Ovary (tissue), 9 donors: ENCODE data around the gene COL4A1. TPM values are rescaled to one million over a fixed set of nuclear protein-coding genes. Genes with fewer than 3 reads are reported as not detected.

ENCODE experiments used
- DNase-seq, 5 donors: peaks; one replicate each; pipeline ENCODE4 v3.0.0-alpha.2; 2019 to 2020
- H3K27ac ChIP-seq, 2 donors: fragments of 200-600 bp; one replicate each; pipeline versions ENCODE4 v1.5.1 to v1.8.0; 2019 to 2022
- H3K27me3 ChIP-seq: fragments of 200-600 bp; one replicate; pipeline ENCODE4 v1.8.0; 2022
- H3K36me3 ChIP-seq: fragments of 200-600 bp; sonication (generic); one replicate; pipeline ENCODE4 v1.5.1; 2019
- H3K4me1 ChIP-seq: one replicate; pipeline ENCODE4 v1.8.1; 2013; ENCODE audit warnings: mild to moderate bottlenecking, moderate library complexity; ENCODE audit not compliant: insufficient read depth
- H3K4me3 ChIP-seq: fragments of 200-600 bp; sonication (generic); one replicate; pipeline ENCODE4 v1.5.1; 2017
- H3K9me3 ChIP-seq, 2 donors: fragments of 200-600 bp in 1 of 2; sonication (generic) in 1 of 2; one replicate each; pipeline versions ENCODE4 v1.5.1 to v1.8.1; 2013 to 2019; ENCODE audit warnings: mild to moderate bottlenecking in 1 of 2, moderate library complexity in 1 of 2
- EP300 ChIP-seq: sonication (generic); formaldehyde crosslinking; IDR thresholded peaks from one replicate; pipeline ENCODE4 v1.6.1; 2017; ENCODE audit warnings: antibody characterized with exemption
- POLR2A ChIP-seq: fragments of 450-650 bp; IDR thresholded peaks from one replicate; pipeline ENCODE4 v1.6.1; 2017; ENCODE audit warnings: antibody characterized with exemption, mild to moderate bottlenecking, moderate library complexity
- WGBS, 3 donors: extraction: QIAGEN DNeasy Blood & Tissue Kit in 1 of 3; methylation state at CpG; one replicate each; pipeline versions ENCODE4 v1.1.5 to v1.1.7; 2013 to 2017; 5-methylcytosine and 5-hydroxymethylcytosine counted together
- intact Hi-C, 4 donors: fragments of 100-400 bp; cut with DNase I; formaldehyde crosslinking; loops; one replicate each; pipeline versions ENCODE4 v1.11.0 to v1.15.1; 2022 to 2023
- polyA plus RNA-seq, 2 donors: library from polyadenylated mRNA; stranded (reverse); fragments of 200-250 nt in 1 of 2; fragments of 350-450 nt in 1 of 2; fragmentation: Illumina TruSeq in 1 of 2; extraction: RNeasy Lipid Tissue Mini Kit (QIAGEN cat#74804) in 1 of 2; gene quantifications; one replicate each; pipeline ENCODE4 v1.2.3, GENCODE V29; 2013 to 2014
- total RNA-seq, 7 donors: library from RNA; depleted of rRNA in 2 of 7; stranded (reverse); fragments of >200 nt in 2 of 7; fragmentation: NEBNext Ultra II Directional in 3 of 7; extraction: Animal tissue kit (Norgen Biotek cat#: 25700) in 3 of 7; gene quantifications; one replicate each; pipeline versions ENCODE4 v1.1.0 to v1.2.4, GENCODE V29; 2016 to 2023
- TF ChIP-seq, protein P1 (sequence below), 3 donors: fragments of 450-650 bp in 2 of 3; fragments of 200-600 bp in 1 of 3; IDR thresholded peaks; one replicate each; pipeline versions ENCODE4 v1.5.1 to v1.8.0; 2016 to 2022; ENCODE audit warnings: antibody characterized with exemption in 3 of 3, mild to moderate bottlenecking in 1 of 3
- donor health status: DM: no; HTN: no; CAD: no; lungs with moderate emphysema.
- donor health status: DM: no; HTN: no; CAD: no.
- donor health status: Bipolar disorder and iron deficiency.
- donor health status: DM: yes; HTN: yes; CAD: no.
- donor health status: DM: no; HTN: no; CAD: no.
- donor health status: DM: yes; HTN: yes; CAD: no.

Gene COL4A1
- total and polyA plus RNA-seq, 9 donors = 42.3 to 421 (median 87.5) TPM

DNA sequence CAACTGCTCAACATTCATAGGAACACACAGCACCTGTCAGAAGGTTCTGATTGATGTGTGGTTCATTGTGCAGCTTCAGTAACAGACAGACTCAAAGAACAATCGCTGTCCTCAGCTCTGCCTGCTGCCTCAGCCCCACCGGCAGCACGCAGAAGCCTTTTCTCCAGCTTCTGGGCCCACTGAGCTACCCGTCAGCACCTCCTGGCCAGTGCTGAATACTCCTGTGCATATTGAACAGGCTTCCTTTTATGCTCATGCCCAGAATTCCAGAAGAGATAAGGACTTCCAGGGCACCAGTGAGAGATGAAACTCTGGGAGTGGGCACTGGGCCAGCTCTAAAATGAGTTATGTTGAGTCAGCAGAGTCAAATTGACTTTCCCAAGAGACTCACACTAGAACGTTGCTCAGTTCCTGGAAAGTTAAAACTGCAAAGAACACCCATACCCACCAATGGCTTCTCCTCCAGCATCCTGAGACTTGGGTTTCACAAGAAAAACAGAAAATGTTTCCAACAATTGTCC is 119.3 kb downstream of the COL4A1 start:
- WGBS, 3 donors = 54 to 66% (median 63%) methylated on average over 5 of the region's 5 CpGs
- Histone ChIP-seq H3K27ac (no peak overlapping the region), H3K4me1 (no peaks in the 10 kb centered on the region), H3K9me3 (no peaks in the 10 kb centered on the region), H3K27me3 (no peaks in the 10 kb centered on the region), H3K36me3 (no peaks in the 10 kb centered on the region), H3K4me3 (no peak overlapping the region)
- DNase-seq = no peak
- TF ChIP-seq EP300 (no peak), POLR2A (no peak)
- TF ChIP-seq, protein P1, sequence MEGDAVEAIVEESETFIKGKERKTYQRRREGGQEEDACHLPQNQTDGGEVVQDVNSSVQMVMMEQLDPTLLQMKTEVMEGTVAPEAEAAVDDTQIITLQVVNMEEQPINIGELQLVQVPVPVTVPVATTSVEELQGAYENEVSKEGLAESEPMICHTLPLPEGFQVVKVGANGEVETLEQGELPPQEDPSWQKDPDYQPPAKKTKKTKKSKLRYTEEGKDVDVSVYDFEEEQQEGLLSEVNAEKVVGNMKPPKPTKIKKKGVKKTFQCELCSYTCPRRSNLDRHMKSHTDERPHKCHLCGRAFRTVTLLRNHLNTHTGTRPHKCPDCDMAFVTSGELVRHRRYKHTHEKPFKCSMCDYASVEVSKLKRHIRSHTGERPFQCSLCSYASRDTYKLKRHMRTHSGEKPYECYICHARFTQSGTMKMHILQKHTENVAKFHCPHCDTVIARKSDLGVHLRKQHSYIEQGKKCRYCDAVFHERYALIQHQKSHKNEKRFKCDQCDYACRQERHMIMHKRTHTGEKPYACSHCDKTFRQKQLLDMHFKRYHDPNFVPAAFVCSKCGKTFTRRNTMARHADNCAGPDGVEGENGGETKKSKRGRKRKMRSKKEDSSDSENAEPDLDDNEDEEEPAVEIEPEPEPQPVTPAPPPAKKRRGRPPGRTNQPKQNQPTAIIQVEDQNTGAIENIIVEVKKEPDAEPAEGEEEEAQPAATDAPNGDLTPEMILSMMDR (IDR thresholded peaks at IDR 0.05) = no peak
- intact Hi-C loops = loop anchor here in 1 of 4 donors (5.0 kb wide), 1 partner anchor 1030 kb away; no protein-coding TSS in a partner anchor

DNA sequence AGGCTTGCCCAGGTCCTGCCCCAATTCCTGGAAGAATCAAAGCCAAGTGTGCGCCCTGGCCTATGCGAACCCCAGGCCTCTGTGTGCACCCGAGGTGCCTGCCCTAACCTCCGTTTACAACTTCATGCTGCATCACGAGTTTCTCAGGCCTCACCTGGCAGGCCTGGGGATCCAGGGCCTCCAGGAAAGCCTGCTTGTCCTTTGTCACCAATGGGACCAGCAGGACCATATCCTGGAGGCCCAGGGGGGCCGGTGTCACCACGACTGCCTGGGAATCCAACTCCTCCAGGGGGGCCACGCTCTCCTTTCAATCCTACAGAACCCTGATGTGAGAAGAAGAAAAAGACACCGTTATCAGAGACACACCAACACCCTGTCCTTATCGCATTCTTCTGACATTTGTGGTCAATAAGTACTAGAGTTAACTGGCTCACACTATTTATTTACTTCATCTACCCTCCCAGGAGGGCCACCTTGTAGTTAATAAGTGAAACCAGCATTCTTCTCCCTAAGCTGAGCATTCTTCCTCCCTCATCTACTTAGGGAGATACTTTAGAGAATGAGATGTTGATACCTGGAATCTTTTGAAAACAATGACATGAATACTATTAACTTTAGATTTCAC is 120.6 kb downstream of the COL4A1 start:
- no peaks in the 10 kb centered on the region for H3K4me1 ChIP-seq
- no peak overlapping the region for H3K4me3 ChIP-seq
- intact Hi-C loops = loop anchor here in 1 of 4 donors (5.0 kb wide), 1 partner anchor 1029 kb away; no protein-coding TSS in a partner anchor
- no peaks in the 10 kb centered on the region for H3K9me3 ChIP-seq
- DNase-seq = no peak
- H3K36me3 ChIP-seq = no peaks in the 10 kb centered on the region
- TF ChIP-seq EP300 (no peak), POLR2A (no peak)
- TF ChIP-seq, protein P1 (IDR thresholded peaks at IDR 0.05) = no peak
- 87 to 94% (median 90%) methylated on average over 10 of the region's 10 CpGs for WGBS, 3 donors
- no peak overlapping the region for H3K27ac ChIP-seq
- no peaks in the 10 kb centered on the region for H3K27me3 ChIP-seq

DNA sequence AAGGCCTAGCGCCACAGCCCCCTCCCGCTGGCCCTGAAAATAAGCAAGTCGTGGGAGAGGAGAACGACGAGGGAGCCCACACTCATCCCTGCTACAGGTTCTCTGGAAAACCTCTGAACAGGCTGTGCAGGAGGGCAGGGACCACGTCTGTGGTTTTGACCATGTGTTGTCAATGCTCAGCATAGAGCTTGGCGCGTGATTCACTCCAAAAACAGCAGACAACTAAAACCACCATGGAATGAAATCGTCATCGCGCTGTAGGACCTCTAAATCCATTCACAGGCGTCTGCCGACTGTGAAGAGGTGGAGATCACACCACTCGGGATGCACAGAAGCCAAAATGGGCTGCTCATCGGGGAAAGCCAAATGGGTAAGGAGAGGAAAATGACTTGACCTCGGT is 121.3 kb downstream of the COL4A1 start:
- DNase-seq = no peak
- no peaks in the 10 kb centered on the region for H3K36me3 ChIP-seq
- no peak for TF ChIP-seq POLR2A
- TF ChIP-seq EP300 = no peak
- TF ChIP-seq, protein P1 (IDR thresholded peaks at IDR 0.05) = no peak
- H3K27ac ChIP-seq = no peak overlapping the region
- whole genome bisulfite sequencing, 3 donors = 76 to 92% (median 86%) methylated on average over 16 of the region's 16 CpGs
- H3K27me3 ChIP-seq = no peaks in the 10 kb centered on the region
- no peak overlapping the region for H3K4me3 ChIP-seq
- no peaks in the 10 kb centered on the region for H3K4me1 ChIP-seq
- intact Hi-C loops = loop anchor here in 1 of 4 donors (5.0 kb wide), 1 partner anchor 1028 kb away; no protein-coding TSS in a partner anchor
- no peaks in the 10 kb centered on the region for H3K9me3 ChIP-seq

GRCh38 chr13:110183910-110184309 is 123.0 kb downstream of the COL4A1 start:
- intact Hi-C loops = no loop called here
- Histone ChIP-seq H3K4me1 (no peaks in the 10 kb centered on the region), H3K27me3 (no peaks in the 10 kb centered on the region), H3K36me3 (no peaks in the 10 kb centered on the region), H3K27ac (no peak overlapping the region), H3K9me3 (no peaks in the 10 kb centered on the region), H3K4me3 (no peak overlapping the region)
- DNase-seq = no peak
- TF ChIP-seq, protein P1 (IDR thresholded peaks at IDR 0.05) = no peak
- TF ChIP-seq EP300 (no peak), POLR2A (no peak)
- WGBS, 3 donors = 74 to 79% (median 75%) methylated on average over 7 of the region's 7 CpGs
